GM13976 (cell line): ENCODE data around the gene SIAH1.
"Not testable (repeated sequence)": the region's sequence is repeated elsewhere in the genome, so short reads cannot be mapped to it uniquely, and the experiment has no call there.

Experiments
- DNase-seq: peaks from one replicate; pipeline ENCODE4 v3.0.0; 2012; ENCODE audit warnings: low spot score
- in situ Hi-C: fragments of 300-500 bp; cut with MboI; formaldehyde crosslinking; loops from one replicate; pipeline ENCODE4 v1.12.0; 2022; ENCODE audit warnings: low sequenced_read_pairs, mixed read lengths, inconsistent platforms; ENCODE audit not compliant: unreplicated experiment
- TF ChIP-seq, protein P1 (sequence below): IDR thresholded peaks from 2 replicates; pipeline ENCODE4 v1.5.1; 2012; ENCODE audit warnings: borderline replicate concordance, mild to moderate bottlenecking; ENCODE audit not compliant: insufficient read depth; ENCODE audit errors: extremely low read depth, missing control alignments, control extremely low read depth

The SIAH1 gene

GRCh38 chr16:48358419-48358818 is 26.8 kb downstream of the SIAH1 start:
- no peak for DNase-seq
- in situ Hi-C loops, result loop anchor here (5.0 to 25.0 kb wide), 3 partner anchors 104 to 274 kb away; no protein-coding TSS in a partner anchor
- TF ChIP-seq, protein P1, sequence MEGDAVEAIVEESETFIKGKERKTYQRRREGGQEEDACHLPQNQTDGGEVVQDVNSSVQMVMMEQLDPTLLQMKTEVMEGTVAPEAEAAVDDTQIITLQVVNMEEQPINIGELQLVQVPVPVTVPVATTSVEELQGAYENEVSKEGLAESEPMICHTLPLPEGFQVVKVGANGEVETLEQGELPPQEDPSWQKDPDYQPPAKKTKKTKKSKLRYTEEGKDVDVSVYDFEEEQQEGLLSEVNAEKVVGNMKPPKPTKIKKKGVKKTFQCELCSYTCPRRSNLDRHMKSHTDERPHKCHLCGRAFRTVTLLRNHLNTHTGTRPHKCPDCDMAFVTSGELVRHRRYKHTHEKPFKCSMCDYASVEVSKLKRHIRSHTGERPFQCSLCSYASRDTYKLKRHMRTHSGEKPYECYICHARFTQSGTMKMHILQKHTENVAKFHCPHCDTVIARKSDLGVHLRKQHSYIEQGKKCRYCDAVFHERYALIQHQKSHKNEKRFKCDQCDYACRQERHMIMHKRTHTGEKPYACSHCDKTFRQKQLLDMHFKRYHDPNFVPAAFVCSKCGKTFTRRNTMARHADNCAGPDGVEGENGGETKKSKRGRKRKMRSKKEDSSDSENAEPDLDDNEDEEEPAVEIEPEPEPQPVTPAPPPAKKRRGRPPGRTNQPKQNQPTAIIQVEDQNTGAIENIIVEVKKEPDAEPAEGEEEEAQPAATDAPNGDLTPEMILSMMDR, result no peak

- TF ChIP-seq, protein P1, result no peak
- DNase-seq, result no peak
- in situ Hi-C loops, result loop anchor here (5.0 to 25.0 kb wide), 3 partner anchors 105 to 275 kb away; no protein-coding TSS in a partner anchor
Measured at GRCh38 chr16:48356633-48357376, 28.4 kb downstream of the SIAH1 start.

DNA sequence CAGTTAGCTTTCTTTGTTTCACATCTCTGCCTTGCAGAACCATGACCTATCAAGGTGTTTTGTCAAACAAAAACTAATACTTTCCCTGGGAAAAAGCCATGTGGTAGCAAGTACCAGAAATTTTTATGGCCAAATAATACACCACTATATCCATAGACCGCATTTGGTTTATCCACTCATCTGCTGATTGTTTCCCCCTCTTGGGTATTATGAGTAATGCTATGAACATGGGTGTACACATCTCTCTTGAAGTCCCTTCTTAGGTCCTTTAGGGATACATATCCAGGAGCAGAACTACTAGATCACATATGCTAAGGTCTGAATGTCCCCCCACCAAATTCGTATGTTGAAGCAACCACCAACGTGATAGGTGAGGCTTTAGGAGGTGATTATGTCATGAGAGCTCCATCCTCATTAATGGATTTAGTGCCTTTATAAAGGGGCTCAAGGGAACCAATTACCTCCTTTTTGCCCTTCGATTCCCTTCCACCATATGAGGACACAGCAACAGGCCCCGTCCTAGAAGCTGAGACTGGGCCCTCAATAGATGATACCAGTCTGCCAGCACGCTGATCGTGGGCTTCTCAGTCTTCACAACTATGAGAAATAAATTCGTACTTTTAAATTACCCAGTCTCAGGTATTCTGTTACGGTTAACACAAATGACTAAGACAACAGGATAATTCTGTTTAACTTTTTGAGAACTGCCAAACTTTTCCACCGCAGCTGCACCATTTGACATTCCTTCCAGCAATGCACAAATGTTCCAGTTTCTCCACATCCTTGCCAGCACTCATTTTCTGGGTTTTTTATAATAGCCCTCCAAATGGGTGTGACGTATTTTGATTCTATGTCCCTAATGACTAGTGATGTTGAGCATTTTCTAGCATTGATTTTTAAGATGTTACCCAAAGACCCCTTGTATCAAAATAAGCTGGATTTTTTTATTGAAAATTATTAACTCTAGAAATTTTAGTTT is 30.0 kb downstream of the SIAH1 start:
- in situ Hi-C loops, result loop anchor here (5.0 to 25.0 kb wide), 3 partner anchors 107 to 277 kb away; no protein-coding TSS in a partner anchor

DNA sequence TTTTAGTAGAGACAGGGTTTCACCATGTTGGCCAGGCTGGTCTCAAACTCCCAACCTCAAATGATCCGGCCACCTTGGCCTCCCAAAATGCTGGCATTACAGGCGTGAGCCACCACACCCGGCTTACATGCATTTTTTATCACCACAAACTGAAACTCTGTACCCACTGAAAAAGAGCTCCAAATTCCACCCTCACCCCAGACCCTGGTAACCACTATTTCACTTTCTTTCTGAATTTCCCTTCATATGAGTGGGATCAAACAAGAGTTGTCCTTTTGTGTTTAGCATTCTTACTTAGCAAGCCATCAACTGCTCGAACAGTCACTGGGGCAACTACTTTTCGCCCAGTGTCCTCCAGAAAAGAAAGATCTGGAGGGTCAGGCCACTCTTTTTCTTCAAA is 30.8 kb downstream of the SIAH1 start:
- not testable (repeated sequence) for DNase-seq
- in situ Hi-C loops, result loop anchor here (10.0 to 25.0 kb wide), 2 partner anchors 108 to 170 kb away; no protein-coding TSS in a partner anchor

More for the DNA sequence above, 30.0 kb downstream of the SIAH1 start:
- TF ChIP-seq, protein P1, result no peak
- no peak for DNase-seq

GRCh38 chr16:48353565-48354163 is 31.5 kb downstream of the SIAH1 start:
- peak; percentile 74 for DNase-seq
- TF ChIP-seq, protein P1, result peak; percentile 69
- in situ Hi-C loops, result loop anchor here (10.0 to 25.0 kb wide), 2 partner anchors 109 to 171 kb away; no protein-coding TSS in a partner anchor

GRCh38 chr16:48352648-48353390 is 32.4 kb downstream of the SIAH1 start:
- TF ChIP-seq, protein P1, result no peak
- DNase-seq, result no peak
- in situ Hi-C loops, result loop anchor here (10.0 to 25.0 kb wide), 2 partner anchors 109 to 172 kb away; no protein-coding TSS in a partner anchor
